WI38 (cell line): ENCODE results near the gene SZT2.

ENCODE experiments used
- H3K4me3 ChIP-seq: 2 replicates; pipeline ENCODE4 v1.5.1; 2011; ENCODE audit warnings: low read depth, mild to moderate bottlenecking, control low read depth, low read length
- CTCF ChIP-seq: IDR thresholded peaks from 2 replicates; pipeline ENCODE4 v1.5.1; 2012; ENCODE audit warnings: low read depth, mild to moderate bottlenecking, control low read depth, low read length

Gene SZT2

DNA sequence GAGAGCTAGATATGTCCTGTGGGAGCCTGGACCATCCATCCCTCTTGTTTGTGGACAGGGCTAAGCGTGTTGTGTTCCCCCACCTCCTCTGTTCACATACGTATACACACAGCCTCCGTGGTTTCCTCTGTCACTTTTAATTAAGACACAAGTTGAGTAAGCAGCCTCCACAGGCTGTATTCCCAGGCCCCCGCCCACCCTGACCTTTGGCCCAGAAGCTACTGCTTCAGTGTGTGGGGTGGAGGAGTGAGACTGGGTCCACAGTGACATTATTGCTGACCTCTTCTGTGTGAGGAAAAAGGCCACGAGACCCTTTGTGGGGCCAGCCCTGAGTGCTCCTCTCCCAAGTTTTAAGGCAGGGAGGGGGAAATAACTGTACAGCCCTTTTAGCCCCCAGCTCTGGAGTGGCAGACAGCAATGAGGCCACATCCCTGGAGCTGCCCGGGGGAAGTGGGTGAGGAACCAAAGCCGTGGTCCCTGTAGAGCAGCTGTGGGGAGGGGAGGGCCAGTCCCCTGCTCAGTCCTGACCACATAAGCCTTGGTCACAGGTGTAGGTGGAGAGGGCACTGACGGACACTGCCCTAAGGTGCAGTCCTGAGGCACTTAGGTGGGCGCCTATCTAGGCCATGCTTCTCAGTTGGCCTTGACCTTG is 26.3 kb upstream of the SZT2 start:
- no peak for TF ChIP-seq CTCF
- H3K4me3 ChIP-seq, result no peak overlapping the region

DNA sequence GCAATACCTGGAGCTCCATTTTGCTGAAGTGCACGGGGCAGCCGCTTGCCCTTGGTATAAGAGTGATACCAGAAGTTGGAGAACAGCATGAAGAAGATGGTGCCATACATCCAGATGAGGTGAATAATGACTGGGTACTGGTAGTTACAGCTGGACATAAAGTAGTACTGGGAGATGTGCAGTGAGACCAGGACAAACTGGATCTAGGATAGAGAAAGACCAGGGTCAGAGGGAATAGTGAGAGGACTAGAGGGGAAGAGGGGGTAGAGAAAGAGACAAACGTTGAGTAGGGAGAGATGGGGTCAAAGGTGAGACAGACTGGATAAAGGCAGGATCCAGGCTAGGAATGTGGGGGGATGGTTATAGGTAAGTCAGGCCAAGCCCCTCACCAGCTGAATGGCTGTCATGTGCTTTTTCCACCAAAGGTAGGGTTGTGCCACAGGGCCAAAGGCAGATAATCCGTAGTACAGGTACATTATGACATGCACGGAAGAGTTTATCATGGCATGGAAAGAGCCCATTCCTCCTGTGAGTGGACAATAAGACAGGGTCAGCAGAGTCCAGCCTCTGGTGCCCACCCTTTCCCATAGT is 25.7 kb upstream of the SZT2 start:
- no peak overlapping the region for H3K4me3 ChIP-seq
- TF ChIP-seq CTCF, result no peak

GRCh38 chr1:43365678-43366077 is 24.0 kb upstream of the SZT2 start:
- no peak overlapping the region; the same call in 1 of the 2 replicates for H3K4me3 ChIP-seq
- no peak for TF ChIP-seq CTCF

DNA sequence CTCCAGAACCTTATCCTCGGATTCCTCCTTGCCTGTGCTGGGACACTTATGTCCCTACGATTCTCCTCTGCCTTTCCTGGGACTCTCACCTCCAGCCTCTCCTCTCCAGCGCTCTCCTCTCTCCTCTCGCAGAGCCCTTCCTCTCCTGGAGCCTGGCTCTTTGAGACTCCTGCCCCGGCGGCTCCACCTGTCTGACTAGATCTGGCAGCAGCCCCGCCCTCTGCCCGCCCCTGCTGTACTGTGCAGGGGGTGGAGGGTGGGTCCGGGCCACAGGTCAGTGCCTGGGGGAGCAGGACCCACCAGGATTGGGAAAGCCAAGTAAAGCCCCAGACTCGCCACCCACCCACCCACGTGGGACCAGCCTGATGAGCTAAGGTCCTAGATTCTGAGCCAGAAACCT is 23.5 kb upstream of the SZT2 start:
- H3K4me3 ChIP-seq, result peak overlapping the region; percentile 88
- TF ChIP-seq CTCF, result no peak

DNA sequence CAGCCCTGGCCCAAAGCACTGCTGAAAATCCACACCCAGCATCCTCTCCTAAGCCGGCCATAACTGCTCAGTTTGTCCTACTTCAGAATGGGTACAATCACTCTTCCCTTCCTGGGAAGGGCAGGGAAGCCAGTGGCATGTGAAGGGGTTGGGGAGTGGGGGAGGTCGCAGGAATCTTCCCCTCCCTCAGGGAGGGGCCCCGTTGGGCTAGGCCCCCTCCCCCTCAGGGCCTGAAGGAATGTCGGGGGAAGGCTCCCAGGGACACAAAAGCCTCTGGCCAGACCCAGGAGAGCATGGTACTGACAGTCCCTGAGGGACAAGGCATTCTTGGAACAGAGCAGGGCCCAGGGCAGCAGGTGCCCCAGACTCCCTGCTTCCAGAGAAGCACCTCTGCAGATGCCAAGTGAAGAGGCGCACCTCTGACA is 23.1 kb upstream of the SZT2 start:
- TF ChIP-seq CTCF, result no peak
- H3K4me3 ChIP-seq, result peak overlapping the region; percentile 88

DNA sequence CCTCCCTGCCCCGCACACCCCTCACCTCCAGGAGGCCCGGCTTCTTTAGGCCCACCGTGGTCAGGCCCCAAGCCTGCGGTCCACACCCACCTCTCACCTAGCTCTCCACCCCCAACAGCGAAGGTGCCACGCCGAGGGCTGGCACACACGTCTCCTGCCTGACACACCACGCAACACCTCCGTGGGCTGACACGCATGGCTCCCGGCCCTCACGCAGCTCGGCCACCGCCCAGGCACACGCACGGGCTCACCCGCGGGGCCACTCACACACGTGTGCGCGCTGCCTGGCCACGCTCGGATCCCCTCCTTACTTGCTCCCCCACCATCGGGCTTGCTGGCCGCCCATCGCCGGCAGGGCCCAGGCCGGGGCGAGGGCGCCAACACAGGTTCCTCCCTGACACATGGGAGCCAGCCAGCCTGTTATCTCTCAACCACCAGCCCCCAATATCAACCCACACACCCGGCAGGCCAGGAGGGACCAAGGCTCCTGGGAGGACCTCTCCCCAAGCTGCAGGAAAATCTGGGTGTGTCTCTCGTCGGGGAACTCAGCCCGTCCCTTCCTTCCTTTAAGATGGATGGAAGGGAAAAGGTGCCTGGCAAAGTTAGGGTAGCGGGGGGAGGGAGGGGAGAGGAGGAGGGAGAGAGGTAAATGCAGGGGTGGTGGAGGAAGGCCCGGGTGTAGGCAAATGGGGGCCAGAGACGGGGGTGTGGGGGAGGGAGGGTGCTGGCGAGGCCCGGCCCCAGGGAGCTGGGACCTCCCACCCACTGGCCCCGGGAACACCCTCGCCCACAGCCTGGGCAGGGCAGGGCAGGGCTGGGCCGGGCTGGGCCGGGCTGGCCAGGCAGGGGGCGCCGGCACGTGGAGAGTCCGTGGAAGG is 22.4 kb upstream of the SZT2 start:
- peak overlapping the region; percentile 88 for H3K4me3 ChIP-seq
- no peak for TF ChIP-seq CTCF
